NCI-H345 treated with DMSO at 0.1 percent for 48 hours (cell line): ENCODE measurements around the gene CYP11A1.

Experiments
- DNase-seq: peaks from one replicate; lab custom pipeline; 2025; ENCODE audit not compliant: unreplicated experiment; lab: John Stamatoyannopoulos, UW

The CYP11A1 gene

GRCh38 chr15:74367296-74367854 lies at the start of gene CYP11A1:
CYP11A1 (minus strand) TSS chr15:74367646; CDS start chr15:74367585, 61 bp downstream.
- no peak for DNase-seq

- DNase-seq = no peak
Observed at GRCh38 chr15:74417225-74417624, 49.8 kb upstream of the CYP11A1 start.

- no peak for DNase-seq
Observed at GRCh38 chr15:74415966-74416916, 48.8 kb upstream of the CYP11A1 start.

- DNase-seq = no peak
Observed at GRCh38 chr15:74414603-74415338, 47.3 kb upstream of the CYP11A1 start.

GRCh38 chr15:74414081-74414580 lies 46.7 kb upstream of the CYP11A1 start:
- no peak for DNase-seq

- no peak for DNase-seq
Observed at GRCh38 chr15:74413350-74414080, 46.1 kb upstream of the CYP11A1 start.

- DNase-seq = no peak
Observed at GRCh38 chr15:74412159-74412558, 44.7 kb upstream of the CYP11A1 start.

GRCh38 chr15:74411686-74412085 lies 44.2 kb upstream of the CYP11A1 start:
- no peak for DNase-seq

GRCh38 chr15:74410502-74410901 lies 43.1 kb upstream of the CYP11A1 start:
- DNase-seq = no peak

- DNase-seq = no peak
Observed at GRCh38 chr15:74409225-74409624, 41.8 kb upstream of the CYP11A1 start.

- DNase-seq = no peak
Observed at GRCh38 chr15:74408815-74409214, 41.4 kb upstream of the CYP11A1 start.

GRCh38 chr15:74408385-74408784 lies 40.9 kb upstream of the CYP11A1 start:
- DNase-seq = no peak

GRCh38 chr15:74406992-74407705 lies 39.7 kb upstream of the CYP11A1 start:
- no peak for DNase-seq

- no peak for DNase-seq
Observed at GRCh38 chr15:74406517-74406916, 39.1 kb upstream of the CYP11A1 start.

GRCh38 chr15:74405823-74406222 lies 38.4 kb upstream of the CYP11A1 start:
- DNase-seq = no peak

- DNase-seq = no peak
Observed at GRCh38 chr15:74403991-74404563, 36.6 kb upstream of the CYP11A1 start.

GRCh38 chr15:74403588-74403919 lies 36.1 kb upstream of the CYP11A1 start:
- no peak for DNase-seq

- DNase-seq = no peak
Observed at GRCh38 chr15:74402873-74403587, 35.6 kb upstream of the CYP11A1 start.

GRCh38 chr15:74402337-74402841 lies 34.9 kb upstream of the CYP11A1 start:
- no peak for DNase-seq
